Measurements from ENCODE around the gene ARHGAP45.

ARHGAP45 gene

GRCh38 chr19:1073063-1073955 lies 6.3 kb downstream of the ARHGAP45 start:
- no peak for DNase-seq

- DNase-seq, result no peak
These were observed 7.1 kb downstream of the ARHGAP45 start for GRCh38 chr19:1073956-1074517.

GRCh38 chr19:1074544-1075283 lies 7.7 kb downstream of the ARHGAP45 start:
- no peak for DNase-seq

- DNase-seq, result no peak
These were observed 9.0 kb downstream of the ARHGAP45 start for GRCh38 chr19:1076046-1076386.

GRCh38 chr19:1076951-1077350 lies 10.0 kb downstream of the ARHGAP45 start:
- peak; percentile 40 for DNase-seq

GRCh38 chr19:1079566-1080111 lies 12.7 kb downstream of the ARHGAP45 start:
- DNase-seq, result no peak

GRCh38 chr19:1080360-1081161 lies 13.6 kb downstream of the ARHGAP45 start:
- no peak for DNase-seq

GRCh38 chr19:1081301-1082164 lies 14.6 kb downstream of the ARHGAP45 start:
- no peak for DNase-seq

GRCh38 chr19:1082165-1082927 lies 15.4 kb downstream of the ARHGAP45 start:
- no peak for DNase-seq

- DNase-seq, result no peak
These were observed 16.2 kb downstream of the ARHGAP45 start for GRCh38 chr19:1082928-1083816.

- no peak for DNase-seq
These were observed 17.3 kb downstream of the ARHGAP45 start for GRCh38 chr19:1084024-1084868.

GRCh38 chr19:1085053-1085658 lies 18.2 kb downstream of the ARHGAP45 start:
- DNase-seq, result no peak

- no peak for DNase-seq
These were observed 18.9 kb downstream of the ARHGAP45 start for GRCh38 chr19:1085676-1086442.

- DNase-seq, result no peak
These were observed 19.6 kb downstream of the ARHGAP45 start for GRCh38 chr19:1086613-1087012.

GRCh38 chr19:1087813-1088415 lies 20.9 kb downstream of the ARHGAP45 start:
- no peak for DNase-seq

- DNase-seq, result no peak
These were observed 21.5 kb downstream of the ARHGAP45 start for GRCh38 chr19:1088416-1089010.

Data from kidney glomerular epithelial cell (primary cell).